ENCODE data around the gene SERPINF2. TPM values are rescaled to one million over a fixed set of nuclear protein-coding genes. Genes with fewer than 3 reads are reported as not detected.

The SERPINF2 gene
- total and polyA plus RNA-seq, 10 donors: 1.6 to 7.9 (median 5.0) TPM

DNA sequence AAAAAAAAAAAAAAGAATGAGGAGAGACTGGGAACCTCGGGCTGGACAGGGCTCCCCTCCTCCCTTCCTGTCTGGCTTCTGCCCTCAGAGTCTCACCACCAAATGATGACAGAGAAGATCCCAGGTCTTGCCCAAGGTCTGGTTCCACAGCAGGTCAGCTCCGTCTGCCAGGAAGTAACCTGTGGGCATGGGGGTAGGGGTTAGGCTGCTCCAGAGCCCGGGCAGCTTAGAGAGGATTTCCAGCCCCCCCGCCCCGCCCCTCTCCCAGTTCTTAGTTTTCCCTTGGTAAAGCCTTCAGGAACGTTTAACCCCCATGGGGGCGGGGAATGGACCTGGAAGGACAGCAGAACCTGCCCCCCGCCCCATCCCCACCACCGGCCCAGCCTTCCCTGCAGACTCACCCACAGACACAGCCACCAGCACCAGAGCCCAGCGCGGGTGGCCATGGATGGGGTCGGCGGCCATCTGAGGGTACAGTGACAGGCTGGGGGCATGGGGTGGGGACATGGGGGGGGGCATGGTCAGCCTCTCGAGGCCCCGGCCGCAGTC lies 33.2 kb upstream of the SERPINF2 start:
- Histone ChIP-seq H3K27ac (peak overlapping the region in 7 of 8 donors; percentile 51 to 85 (median 77)), H3K4me1 (peaks cover 13 to 59% (median 52%) of the 10 kb centered on the region in 6 donors), H3K4me3 (peak overlapping the region; percentile 45 to 76 (median 54)), H3K36me3 (peaks cover 0 to 48% (median 16%) of the 10 kb centered on the region in 6 donors), H3K9me3 (no peaks in the 10 kb centered on the region), H3K27me3 (replicated peaks in 1 of 7) (peaks cover 0 to 46% (median 14%) of the 10 kb centered on the region in 7 donors)
- TF ChIP-seq, protein P1, sequence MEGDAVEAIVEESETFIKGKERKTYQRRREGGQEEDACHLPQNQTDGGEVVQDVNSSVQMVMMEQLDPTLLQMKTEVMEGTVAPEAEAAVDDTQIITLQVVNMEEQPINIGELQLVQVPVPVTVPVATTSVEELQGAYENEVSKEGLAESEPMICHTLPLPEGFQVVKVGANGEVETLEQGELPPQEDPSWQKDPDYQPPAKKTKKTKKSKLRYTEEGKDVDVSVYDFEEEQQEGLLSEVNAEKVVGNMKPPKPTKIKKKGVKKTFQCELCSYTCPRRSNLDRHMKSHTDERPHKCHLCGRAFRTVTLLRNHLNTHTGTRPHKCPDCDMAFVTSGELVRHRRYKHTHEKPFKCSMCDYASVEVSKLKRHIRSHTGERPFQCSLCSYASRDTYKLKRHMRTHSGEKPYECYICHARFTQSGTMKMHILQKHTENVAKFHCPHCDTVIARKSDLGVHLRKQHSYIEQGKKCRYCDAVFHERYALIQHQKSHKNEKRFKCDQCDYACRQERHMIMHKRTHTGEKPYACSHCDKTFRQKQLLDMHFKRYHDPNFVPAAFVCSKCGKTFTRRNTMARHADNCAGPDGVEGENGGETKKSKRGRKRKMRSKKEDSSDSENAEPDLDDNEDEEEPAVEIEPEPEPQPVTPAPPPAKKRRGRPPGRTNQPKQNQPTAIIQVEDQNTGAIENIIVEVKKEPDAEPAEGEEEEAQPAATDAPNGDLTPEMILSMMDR (IDR thresholded peaks at IDR 0.05 in 8 of 11, conservative IDR thresholded peaks at IDR 0.05 in 3 of 11): no peak
- no peak for TF ChIP-seq POLR2AphosphoS5 (IDR thresholded peaks at IDR 0.05)
- no peak for TF ChIP-seq POLR2A (IDR thresholded peaks at IDR 0.05)
- intact Hi-C loops (cut with DNase I; ENCODE audit: low total_unique reads): no loop called here
- DNase-seq: no peak
- WGBS, 5 donors: 7 to 12% (median 8%) methylated on average over 7 to 16 of the region's 16 CpGs

DNA sequence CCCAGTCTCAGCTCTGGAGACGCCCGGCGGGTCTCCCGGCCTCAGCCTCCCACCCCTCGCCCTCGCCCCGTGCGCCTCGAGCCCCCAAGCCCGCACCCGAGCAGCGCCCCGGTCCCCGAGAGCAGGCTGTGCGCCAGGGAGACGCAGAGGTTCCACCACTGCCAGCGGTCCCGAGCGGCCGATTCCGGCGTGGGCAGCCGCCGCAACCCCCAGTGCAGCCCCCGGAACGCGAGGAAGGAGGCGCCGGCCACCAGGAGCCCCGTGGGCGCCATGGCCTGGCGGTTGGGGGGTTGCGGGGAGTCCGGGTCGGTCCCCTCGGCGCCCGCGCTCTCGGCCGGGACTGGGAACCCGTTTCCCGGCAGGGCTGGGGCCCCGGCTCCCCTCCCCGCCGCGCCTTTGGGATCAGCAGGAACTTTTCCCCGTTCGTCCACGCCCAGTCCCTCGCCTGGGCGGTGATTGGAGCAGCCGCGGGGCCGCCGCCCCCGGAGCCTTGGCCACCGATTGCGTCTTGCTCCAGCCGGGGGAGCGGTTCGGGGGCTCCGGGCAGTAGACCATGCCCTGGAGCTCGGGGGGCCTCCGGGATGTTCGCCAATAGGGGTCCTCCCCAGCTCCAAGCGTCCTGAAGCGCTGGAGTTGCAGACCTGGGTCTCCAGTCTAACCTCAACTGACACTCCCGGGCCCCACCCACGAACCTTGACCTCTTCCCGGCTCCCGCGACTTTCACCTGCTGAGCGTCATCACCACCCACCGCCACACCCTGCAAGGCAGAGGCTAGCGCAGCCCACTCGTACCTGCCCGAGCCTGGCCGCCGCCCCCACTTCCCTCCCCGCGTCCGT lies 32.5 kb upstream of the SERPINF2 start, which contains the start of gene TLCD2:
TLCD2 (minus strand) TSS at position 407 of the 836 bp plus-strand sequence; CDS start at position 272, 135 bp downstream.
- DNase-seq: peak; percentile 85
- WGBS, 5 donors: 1 to 6% (median 2%) methylated on average over 35 to 83 of the region's 83 CpGs
- H3K9me3 ChIP-seq: no peaks in the 10 kb centered on the region
- peak within 1 kb of the TSS; percentile 16 to 85 (median 76) for H3K27ac ChIP-seq
- peaks cover 13 to 66% (median 59%) of the 10 kb centered on the region in 6 donors for H3K4me1 ChIP-seq
- intact Hi-C loops (cut with DNase I; ENCODE audit: low total_unique reads): no loop called here
- peaks cover 0 to 48% (median 16%) of the 10 kb centered on the region in 6 donors for H3K36me3 ChIP-seq
- peak within 1 kb of the TSS; percentile 45 to 76 (median 54) for H3K4me3 ChIP-seq
- TF ChIP-seq POLR2AphosphoS5 (IDR thresholded peaks at IDR 0.05) (peak; percentile 58 to 79 (median 78)), POLR2A (IDR thresholded peaks at IDR 0.05) (no peak)
- TF ChIP-seq, protein P1 (IDR thresholded peaks at IDR 0.05 in 8 of 11, conservative IDR thresholded peaks at IDR 0.05 in 3 of 11): no peak
- H3K27me3 ChIP-seq (replicated peaks in 1 of 7): peaks cover 0 to 53% (median 14%) of the 10 kb centered on the region in 7 donors

DNA sequence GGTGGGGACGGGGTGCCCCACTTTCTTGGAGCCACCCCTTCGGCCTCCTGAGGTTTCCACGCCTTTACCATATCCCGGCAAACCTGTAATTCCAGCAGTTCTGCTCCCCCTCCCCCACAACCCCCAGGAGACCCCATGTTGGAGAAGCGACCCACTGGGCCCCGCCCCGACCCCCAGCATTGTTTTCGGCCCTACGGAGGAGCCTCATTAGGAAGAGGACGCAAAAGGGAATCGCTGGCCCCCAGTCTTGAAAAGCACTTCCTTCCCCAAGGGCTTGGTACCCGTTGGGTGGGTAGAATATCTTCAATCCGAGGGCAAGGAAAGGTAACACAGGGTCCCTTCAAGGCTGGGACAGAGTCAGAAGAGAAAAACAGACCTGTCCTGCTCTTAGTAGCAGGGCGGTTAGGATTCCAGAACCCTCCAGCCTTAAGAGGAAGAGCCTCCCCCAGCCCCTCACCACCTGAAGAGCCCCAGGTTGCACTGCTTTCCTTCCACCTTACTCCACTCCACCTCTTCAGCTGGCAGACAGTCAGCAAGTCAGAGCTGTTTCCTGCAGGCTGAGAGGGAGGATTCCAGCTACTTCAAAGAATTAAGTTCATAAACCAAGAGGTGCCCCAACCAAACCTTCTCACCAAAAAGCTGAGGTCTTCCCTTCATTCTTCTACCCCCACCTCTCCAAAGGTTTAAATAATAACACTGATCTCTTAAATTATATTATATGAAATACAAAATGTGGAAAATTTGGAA lies 31.7 kb upstream of the SERPINF2 start:
- TF ChIP-seq, protein P1 (IDR thresholded peaks at IDR 0.05 in 8 of 11, conservative IDR thresholded peaks at IDR 0.05 in 3 of 11): no peak
- TF ChIP-seq POLR2AphosphoS5 (IDR thresholded peaks at IDR 0.05): peak in 1 of 3 donors; percentile 19
- Histone ChIP-seq H3K36me3 (peaks cover 0 to 48% (median 16%) of the 10 kb centered on the region in 6 donors), H3K27me3 (replicated peaks in 1 of 7) (peaks cover 0 to 56% (median 14%) of the 10 kb centered on the region in 7 donors), H3K9me3 (no peaks in the 10 kb centered on the region), H3K4me3 (peak overlapping the region in 7 of 8 donors; percentile 48 to 76 (median 57)), H3K4me1 (peaks cover 13 to 73% (median 65%) of the 10 kb centered on the region in 6 donors), H3K27ac (peak overlapping the region; percentile 16 to 85 (median 76))
- no peak for DNase-seq
- 23 to 34% (median 24%) methylated on average over 14 of the region's 14 CpGs for WGBS, 5 donors
- intact Hi-C loops (cut with DNase I; ENCODE audit: low total_unique reads): no loop called here

Data from spleen (tissue), 11 donors.